22Rv1 (cell line): ENCODE measurements around the gene SGSH.

ENCODE experiments used
- CTCF ChIP-seq: fragments of 450-650 bp; IDR thresholded peaks from 2 replicates; pipeline ENCODE4 v1.5.1; 2017; ENCODE audit warnings: mild to moderate bottlenecking
- ZFX ChIP-seq: fragments of 450-650 bp; IDR thresholded peaks from 2 replicates; pipeline ENCODE4 v1.6.1; 2017; ENCODE audit warnings: antibody characterized with exemption, borderline replicate concordance

- TF ChIP-seq CTCF: no peak
- TF ChIP-seq ZFX: no peak
Observed at GRCh38 chr17:80177986-80178595, 42.0 kb downstream of the SGSH start.
